PC-3 (cell line): ENCODE results near the gene GMDS.

Source experiments
- EZH2phosphoT487 ChIP-seq: fragments of 300-600 bp; sonication (generic); IDR thresholded peaks from 2 replicates; pipeline ENCODE4 v1.6.1; 2018; ENCODE audit warnings: mild to moderate bottlenecking, antibody characterized with exemption, low read length, borderline replicate concordance
- TF ChIP-seq, protein P1 (sequence below): fragments of 300-600 bp; sonication (generic); conservative IDR thresholded peaks from 2 replicates; pipeline ENCODE4 v1.5.1; 2017; ENCODE audit warnings: antibody characterized with exemption, low read depth, mild to moderate bottlenecking, low read length

DNA sequence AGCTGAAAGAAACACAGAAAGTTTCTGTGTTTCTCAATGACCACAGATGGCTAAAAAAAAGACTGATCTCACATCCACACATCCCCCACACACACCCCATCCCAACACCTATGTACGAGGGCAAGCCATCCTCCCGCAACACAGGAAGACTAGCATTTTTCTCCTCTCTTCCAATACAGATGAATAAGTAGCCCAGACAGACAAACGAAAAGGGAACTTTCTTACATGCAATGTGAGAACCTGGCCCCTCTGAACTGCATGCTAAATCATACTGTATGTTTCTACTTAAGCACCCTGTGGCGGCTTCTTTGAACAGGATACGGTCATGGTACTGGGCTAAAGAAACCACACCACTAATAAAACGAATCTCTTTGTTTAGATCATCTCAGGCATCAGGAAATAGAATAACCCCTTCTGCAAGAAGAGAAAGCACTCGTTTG, 116.2 kb downstream of the GMDS start:
- TF ChIP-seq, protein P1, sequence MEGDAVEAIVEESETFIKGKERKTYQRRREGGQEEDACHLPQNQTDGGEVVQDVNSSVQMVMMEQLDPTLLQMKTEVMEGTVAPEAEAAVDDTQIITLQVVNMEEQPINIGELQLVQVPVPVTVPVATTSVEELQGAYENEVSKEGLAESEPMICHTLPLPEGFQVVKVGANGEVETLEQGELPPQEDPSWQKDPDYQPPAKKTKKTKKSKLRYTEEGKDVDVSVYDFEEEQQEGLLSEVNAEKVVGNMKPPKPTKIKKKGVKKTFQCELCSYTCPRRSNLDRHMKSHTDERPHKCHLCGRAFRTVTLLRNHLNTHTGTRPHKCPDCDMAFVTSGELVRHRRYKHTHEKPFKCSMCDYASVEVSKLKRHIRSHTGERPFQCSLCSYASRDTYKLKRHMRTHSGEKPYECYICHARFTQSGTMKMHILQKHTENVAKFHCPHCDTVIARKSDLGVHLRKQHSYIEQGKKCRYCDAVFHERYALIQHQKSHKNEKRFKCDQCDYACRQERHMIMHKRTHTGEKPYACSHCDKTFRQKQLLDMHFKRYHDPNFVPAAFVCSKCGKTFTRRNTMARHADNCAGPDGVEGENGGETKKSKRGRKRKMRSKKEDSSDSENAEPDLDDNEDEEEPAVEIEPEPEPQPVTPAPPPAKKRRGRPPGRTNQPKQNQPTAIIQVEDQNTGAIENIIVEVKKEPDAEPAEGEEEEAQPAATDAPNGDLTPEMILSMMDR, result no peak
- TF ChIP-seq EZH2phosphoT487, result no peak
